HG02981 (cell line): Measurements from ENCODE around the gene SIAH3.
"Not testable (repeated sequence)": the region's sequence is repeated elsewhere in the genome, so short reads cannot be mapped to it uniquely, and the experiment has no call there.

Source experiments
- ATAC-seq: cut with Tn5 transposase; IDR thresholded peaks from one replicate; pipeline ENCODE4 v1.9.1; 2021; ENCODE audit warnings: mild to moderate bottlenecking, moderate library complexity; ENCODE audit not compliant: unreplicated experiment

SIAH3 gene

GRCh38 chr13:45783346-45784043 lies 68.1 kb downstream of the SIAH3 start:
- ATAC-seq: no peak

GRCh38 chr13:45782327-45783045 lies 69.1 kb downstream of the SIAH3 start:
- ATAC-seq: no peak

- ATAC-seq: no peak
Observed at GRCh38 chr13:45781553-45782326, 69.8 kb downstream of the SIAH3 start.

- ATAC-seq: no peak
Observed at GRCh38 chr13:45779901-45780300, 71.7 kb downstream of the SIAH3 start.

GRCh38 chr13:45778882-45779281 lies 72.7 kb downstream of the SIAH3 start:
- ATAC-seq: no peak

GRCh38 chr13:45776748-45777147 lies 74.8 kb downstream of the SIAH3 start:
- no peak for ATAC-seq

- no peak for ATAC-seq
Observed at GRCh38 chr13:45775401-45775963, 76.1 kb downstream of the SIAH3 start.

GRCh38 chr13:45773944-45774343 lies 77.6 kb downstream of the SIAH3 start:
- ATAC-seq: no peak

- ATAC-seq: no peak
Observed at GRCh38 chr13:45773236-45773635, 78.3 kb downstream of the SIAH3 start.

- ATAC-seq: no peak
Observed at GRCh38 chr13:45770886-45771285, 80.7 kb downstream of the SIAH3 start.

GRCh38 chr13:45768656-45769479 lies 82.7 kb downstream of the SIAH3 start:
- ATAC-seq: no peak

- no peak for ATAC-seq
Observed at GRCh38 chr13:45765464-45765863, 86.1 kb downstream of the SIAH3 start.

- no peak for ATAC-seq
Observed at GRCh38 chr13:45763419-45763818, 88.1 kb downstream of the SIAH3 start.

GRCh38 chr13:45757589-45757988 lies 94.0 kb downstream of the SIAH3 start:
- ATAC-seq: not testable (repeated sequence)

GRCh38 chr13:45756498-45756897 lies 95.1 kb downstream of the SIAH3 start:
- not testable (repeated sequence) for ATAC-seq

GRCh38 chr13:45752510-45752909 lies 99.0 kb downstream of the SIAH3 start:
- no peak for ATAC-seq

GRCh38 chr13:45751885-45752284 lies 99.7 kb downstream of the SIAH3 start:
- ATAC-seq: no peak

- no peak for ATAC-seq
Observed at GRCh38 chr13:45750566-45750965, 101.0 kb downstream of the SIAH3 start.

- no peak for ATAC-seq
Observed at GRCh38 chr13:45748941-45749759, 102.4 kb downstream of the SIAH3 start.

GRCh38 chr13:45747071-45747470 lies 104.5 kb downstream of the SIAH3 start:
- ATAC-seq: no peak
